IMR-90 (cell line): ENCODE results near the gene AP3B1.

Experiments
- BHLHE40 ChIP-seq: fragments of 150-350 bp; IDR thresholded peaks from 2 replicates; pipeline ENCODE4 v1.6.1; 2016; ENCODE audit warnings: mild to moderate bottlenecking, low read depth, low read length
- CEBPB ChIP-seq: IDR thresholded peaks from 2 replicates; pipeline ENCODE4 v1.6.1; 2012; ENCODE audit warnings: low read depth, low read length, improper control_type of control experiment
- FOS ChIP-seq: fragments of 150-350 bp; IDR thresholded peaks from 2 replicates; pipeline ENCODE4 v1.6.1; 2016; ENCODE audit warnings: low read depth, low read length
- MAZ ChIP-seq: IDR thresholded peaks from 2 replicates; pipeline ENCODE4 v1.6.1; 2012; ENCODE audit warnings: low read depth, mild to moderate bottlenecking, low read length, improper control_type of control experiment, moderate library complexity, borderline replicate concordance
- MXI1 ChIP-seq: IDR thresholded peaks from 2 replicates; pipeline ENCODE4 v1.6.1; 2012; ENCODE audit warnings: low read depth, mild to moderate bottlenecking, low read length, moderate library complexity, borderline replicate concordance
- NFE2L2 ChIP-seq: fragments of 150-350 bp; IDR thresholded peaks from 2 replicates; pipeline ENCODE4 v1.6.1; 2016; ENCODE audit warnings: low read depth, mild to moderate bottlenecking, low read length
- POLR2A ChIP-seq: IDR thresholded peaks from 2 replicates; pipeline ENCODE4 v1.6.1; 2012; ENCODE audit warnings: mild to moderate bottlenecking, low read depth, low read length
- RAD21 ChIP-seq: IDR thresholded peaks from 2 replicates; pipeline ENCODE4 v1.6.1; 2012; ENCODE audit warnings: low read length, improper control_type of control experiment
- RCOR1 ChIP-seq: IDR thresholded peaks from 2 replicates; pipeline ENCODE4 v1.6.1; 2012; ENCODE audit warnings: mild to moderate bottlenecking, low read length, improper control_type of control experiment; ENCODE audit not compliant: insufficient replicate concordance
- RFX5 ChIP-seq: IDR thresholded peaks from 2 replicates; pipeline ENCODE4 v1.8.0; 2012; ENCODE audit warnings: low read depth, mild to moderate bottlenecking, low read length, moderate library complexity
- SMC3 ChIP-seq: fragments of 150-350 bp; IDR thresholded peaks from 2 replicates; pipeline ENCODE4 v1.6.1; 2016; ENCODE audit warnings: low read depth, mild to moderate bottlenecking, antibody characterized with exemption, low read length, moderate library complexity
- TF ChIP-seq, protein P1 (sequence below): conservative IDR thresholded peaks from 2 replicates; pipeline ENCODE4 v1.5.1; 2012; ENCODE audit warnings: mild to moderate bottlenecking, low read depth, low read length, improper control_type of control experiment
- TF ChIP-seq, protein P2 (sequence below): fragments of 150-350 bp; IDR thresholded peaks from 2 replicates; pipeline ENCODE4 v1.6.1; 2017; ENCODE audit warnings: mild to moderate bottlenecking, antibody characterized with exemption, low read length, low read depth

DNA sequence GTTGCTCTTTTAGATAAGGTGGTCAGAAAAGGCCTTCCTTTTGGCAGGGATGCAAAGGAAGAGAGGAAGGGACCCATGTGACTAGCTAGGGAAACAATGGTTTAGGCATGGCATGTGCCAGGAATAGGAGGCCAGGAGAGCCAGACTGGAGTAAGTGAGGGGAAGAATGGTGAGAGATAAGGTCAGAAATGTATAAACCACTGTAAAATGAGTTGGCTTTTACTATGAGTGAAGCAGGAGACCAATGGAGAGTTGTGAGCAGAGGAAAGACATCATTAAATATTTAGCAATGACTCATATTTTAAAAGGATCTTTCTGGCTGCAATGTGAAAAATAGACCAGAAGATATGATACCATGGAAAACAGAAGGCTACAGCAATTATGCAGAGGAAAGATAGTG is 50.9 kb downstream of the AP3B1 start:
- TF ChIP-seq, protein P1, sequence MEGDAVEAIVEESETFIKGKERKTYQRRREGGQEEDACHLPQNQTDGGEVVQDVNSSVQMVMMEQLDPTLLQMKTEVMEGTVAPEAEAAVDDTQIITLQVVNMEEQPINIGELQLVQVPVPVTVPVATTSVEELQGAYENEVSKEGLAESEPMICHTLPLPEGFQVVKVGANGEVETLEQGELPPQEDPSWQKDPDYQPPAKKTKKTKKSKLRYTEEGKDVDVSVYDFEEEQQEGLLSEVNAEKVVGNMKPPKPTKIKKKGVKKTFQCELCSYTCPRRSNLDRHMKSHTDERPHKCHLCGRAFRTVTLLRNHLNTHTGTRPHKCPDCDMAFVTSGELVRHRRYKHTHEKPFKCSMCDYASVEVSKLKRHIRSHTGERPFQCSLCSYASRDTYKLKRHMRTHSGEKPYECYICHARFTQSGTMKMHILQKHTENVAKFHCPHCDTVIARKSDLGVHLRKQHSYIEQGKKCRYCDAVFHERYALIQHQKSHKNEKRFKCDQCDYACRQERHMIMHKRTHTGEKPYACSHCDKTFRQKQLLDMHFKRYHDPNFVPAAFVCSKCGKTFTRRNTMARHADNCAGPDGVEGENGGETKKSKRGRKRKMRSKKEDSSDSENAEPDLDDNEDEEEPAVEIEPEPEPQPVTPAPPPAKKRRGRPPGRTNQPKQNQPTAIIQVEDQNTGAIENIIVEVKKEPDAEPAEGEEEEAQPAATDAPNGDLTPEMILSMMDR: no peak
- TF ChIP-seq, protein P2, sequence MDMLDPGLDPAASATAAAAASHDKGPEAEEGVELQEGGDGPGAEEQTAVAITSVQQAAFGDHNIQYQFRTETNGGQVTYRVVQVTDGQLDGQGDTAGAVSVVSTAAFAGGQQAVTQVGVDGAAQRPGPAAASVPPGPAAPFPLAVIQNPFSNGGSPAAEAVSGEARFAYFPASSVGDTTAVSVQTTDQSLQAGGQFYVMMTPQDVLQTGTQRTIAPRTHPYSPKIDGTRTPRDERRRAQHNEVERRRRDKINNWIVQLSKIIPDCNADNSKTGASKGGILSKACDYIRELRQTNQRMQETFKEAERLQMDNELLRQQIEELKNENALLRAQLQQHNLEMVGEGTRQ: no peak
- TF ChIP-seq POLR2A (no peak), RFX5 (no peak), RAD21 (no peak), BHLHE40 (peak; percentile 75), SMC3 (no peak), CEBPB (no peak), FOS (peak; percentile 51; the same call in 1 of the 2 replicates), MAZ (no peak), RCOR1 (no peak), MXI1 (no peak), NFE2L2 (no peak)
